ENCODE measurements around the gene IRGM. TPM values are rescaled to one million over a fixed set of nuclear protein-coding genes. Genes with fewer than 3 reads are reported as not detected.

IRGM gene
- total RNA-seq: not detected in 2 replicates

GRCh38 chr5:150846308-150846653 is at the start of gene IRGM:
IRGM (plus strand) TSS chr5:150846521; CDS start chr5:150848124, 1,603 bp downstream.

Other genes with a start within 250 kb of the IRGM start
- gene SYNPO, start 205.9 kb upstream of the IRGM start, total RNA-seq: 7.1 and 30.4 TPM in 2 replicates
- gene MYOZ3, start 185.3 kb upstream of the IRGM start, total RNA-seq: 0.16 and 0.88 TPM in 2 replicates
- 14.2 and 27.4 TPM in 2 replicates for gene RBM22, start 145.5 kb upstream of the IRGM start, total RNA-seq
- 17.2 and 36.2 TPM in 2 replicates for gene DCTN4, start 87.5 kb upstream of the IRGM start, total RNA-seq
- gene SMIM3, start 67.8 kb upstream of the IRGM start, total RNA-seq: 1.1 and 2.6 TPM in 2 replicates
- gene ZNF300, start 58.5 kb downstream of the IRGM start, total RNA-seq: 4.2 and 9.8 TPM in 2 replicates
- 7.3 and 14.5 TPM in 2 replicates for gene GPX3, start 174.1 kb downstream of the IRGM start, total RNA-seq
- gene TNIP1, start 234.5 kb downstream of the IRGM start, total RNA-seq: 70.9 and 191 TPM in 2 replicates

Measured in bladder microvascular endothelial cell (primary cell).